Measurements from ENCODE around the gene LRRC46.

Gene LRRC46

GRCh38 chr17:47851764-47852112 is 20.3 kb downstream of the LRRC46 start:
- no peak for DNase-seq (ENCODE audit: low read depth)
- no peak overlapping the region for H3K4me3 ChIP-seq (ENCODE audit: low read depth, low read length)
- TF ChIP-seq CTCF (IDR thresholded peaks at IDR 0.05; ENCODE audit: control insufficient read depth, extremely low read depth, insufficient read depth): no peak

- no peak for DNase-seq (ENCODE audit: low read depth)
- TF ChIP-seq CTCF (IDR thresholded peaks at IDR 0.05; ENCODE audit: control insufficient read depth, extremely low read depth, insufficient read depth): no peak
- H3K4me3 ChIP-seq (ENCODE audit: low read depth, low read length): no peak overlapping the region
Measured at GRCh38 chr17:47852113-47852949, 20.9 kb downstream of the LRRC46 start.

GRCh38 chr17:47853616-47854015 is 22.1 kb downstream of the LRRC46 start:
- TF ChIP-seq CTCF (IDR thresholded peaks at IDR 0.05; ENCODE audit: control insufficient read depth, extremely low read depth, insufficient read depth): no peak
- DNase-seq (ENCODE audit: low read depth): no peak
- no peak overlapping the region for H3K4me3 ChIP-seq (ENCODE audit: low read depth, low read length)

GRCh38 chr17:47855737-47856136 is 24.3 kb downstream of the LRRC46 start:
- TF ChIP-seq CTCF (IDR thresholded peaks at IDR 0.05; ENCODE audit: control insufficient read depth, extremely low read depth, insufficient read depth): no peak
- no peak for DNase-seq (ENCODE audit: low read depth)
- no peak overlapping the region for H3K4me3 ChIP-seq (ENCODE audit: low read depth, low read length)

GRCh38 chr17:47856830-47857229 is 25.4 kb downstream of the LRRC46 start:
- TF ChIP-seq CTCF (IDR thresholded peaks at IDR 0.05; ENCODE audit: control insufficient read depth, extremely low read depth, insufficient read depth): no peak

GRCh38 chr17:47857551-47858455 is 26.3 kb downstream of the LRRC46 start:
- TF ChIP-seq CTCF (IDR thresholded peaks at IDR 0.05; ENCODE audit: control insufficient read depth, extremely low read depth, insufficient read depth): no peak
- H3K4me3 ChIP-seq (ENCODE audit: low read depth, low read length): no peak overlapping the region
- no peak for DNase-seq (ENCODE audit: low read depth)

More at GRCh38 chr17:47856830-47857229, 25.4 kb downstream of the LRRC46 start:
- no peak for DNase-seq (ENCODE audit: low read depth)
- no peak overlapping the region for H3K4me3 ChIP-seq (ENCODE audit: low read depth, low read length)

Measured in LNCaP clone FGC (cell line).